Keratinocyte (primary cell): ENCODE results near the gene EVL. TPM values are rescaled to one million over a fixed set of nuclear protein-coding genes. Genes with fewer than 3 reads are reported as not detected.

ENCODE experiments used
- DNase-seq: peaks from one replicate; pipeline ENCODE4 v3.0.0-alpha.2; 2011; ENCODE audit warnings: low read depth, missing footprints, low spot score
- FAIRE-seq: peaks from 2 replicates; lab custom pipeline; 2011; peaks lifted over from hg19 to GRCh38; lab: Jason Lieb, UNC
- H2AFZ ChIP-seq: 2 replicates; pipeline ENCODE4 v1.6.0; 2012; ENCODE audit warnings: low read length, control low read depth, inconsistent platforms; ENCODE audit not compliant: control insufficient read depth
- H3K27ac ChIP-seq: 2 replicates; pipeline ENCODE4 v1.5.1; 2011; ENCODE audit warnings: low read length; ENCODE audit not compliant: control insufficient read depth, insufficient read depth
- H3K27me3 ChIP-seq: 3 replicates; pipeline ENCODE4 v1.6.0; 2011; ENCODE audit warnings: low read length; ENCODE audit not compliant: control insufficient read depth, insufficient read depth; ENCODE audit errors: extremely low read depth
- H3K36me3 ChIP-seq, 2 experiments: 2 replicates in 1 of 2; 3 replicates in 1 of 2; pipeline ENCODE4 v1.5.1; 2011; ENCODE audit warnings: low read length in 2 of 2, mild to moderate bottlenecking in 1 of 2; ENCODE audit not compliant: control insufficient read depth in 2 of 2, insufficient read depth in 2 of 2; ENCODE audit errors: extremely low read depth in 1 of 2
- H3K4me1 ChIP-seq: 3 replicates; pipeline ENCODE4 v1.5.1; 2011; ENCODE audit warnings: low read length; ENCODE audit not compliant: control insufficient read depth, insufficient read depth; ENCODE audit errors: extremely low read depth
- H3K4me2 ChIP-seq: 3 replicates; pipeline ENCODE4 v1.6.0; 2011; ENCODE audit warnings: low read depth, low read length; ENCODE audit not compliant: control insufficient read depth, insufficient read depth; ENCODE audit errors: extremely low read depth
- H3K4me3 ChIP-seq, 3 experiments: fragments of 200-600 bp in 1 of 3; sonication (generic) in 1 of 3; 2 replicates in 2 of 3; 3 replicates in 1 of 3; pipeline ENCODE4 v1.5.1; 2011 to 2016; ENCODE audit warnings: low read length in 3 of 3, mild to moderate bottlenecking in 3 of 3, control low read depth in 2 of 3, inconsistent platforms in 1 of 3, low read depth in 1 of 3, mixed read lengths in 1 of 3, mixed run types in 1 of 3, moderate library complexity in 1 of 3; ENCODE audit not compliant: control insufficient read depth in 2 of 3, insufficient read depth in 2 of 3; ENCODE audit errors: extremely low read depth in 1 of 3
- H3K79me2 ChIP-seq: 2 replicates; pipeline ENCODE4 v1.6.0; 2012; ENCODE audit warnings: low read length; ENCODE audit not compliant: control insufficient read depth, insufficient read depth
- H3K9ac ChIP-seq: 3 replicates; pipeline ENCODE4 v1.6.0; 2011; ENCODE audit warnings: low read length; ENCODE audit not compliant: control insufficient read depth, insufficient read depth; ENCODE audit errors: extremely low read depth
- H3K9me1 ChIP-seq: 3 replicates; pipeline ENCODE4 v1.6.0; 2011; ENCODE audit warnings: low read length; ENCODE audit not compliant: control insufficient read depth, insufficient read depth; ENCODE audit errors: extremely low read depth
- H3K9me3 ChIP-seq: 2 replicates; pipeline ENCODE4 v1.5.1; 2012; ENCODE audit warnings: low read depth, low read length; ENCODE audit not compliant: control insufficient read depth
- H4K20me1 ChIP-seq: 3 replicates; pipeline ENCODE4 v1.6.0; 2011; ENCODE audit warnings: low read length; ENCODE audit not compliant: control insufficient read depth, insufficient read depth; ENCODE audit errors: extremely low read depth
- CTCF ChIP-seq, 3 experiments: IDR thresholded peaks in 1 of 3; conservative IDR thresholded peaks in 1 of 3; optimal IDR thresholded peaks in 1 of 3; 2 replicates in 2 of 3; 3 replicates in 1 of 3; pipeline versions ENCODE3 to v1.5.1; 2011; ENCODE audit warnings: low read length in 3 of 3, mild to moderate bottlenecking in 3 of 3, moderate library complexity in 2 of 3, control low read depth in 1 of 3, inconsistent platforms in 1 of 3; ENCODE audit not compliant: insufficient read depth in 2 of 3; ENCODE audit errors: extremely low read depth in 1 of 3
- EZH2 ChIP-seq: IDR thresholded peaks from one replicate; pipeline ENCODE4 v1.6.1; 2012; ENCODE audit warnings: inconsistent platforms, mild to moderate bottlenecking, low read length, moderate library complexity
- dilution Hi-C: fragments of 300-500 bp; cut with MboI; formaldehyde crosslinking; loops from one replicate; pipeline ENCODE4 v1.7.0; 2020; ENCODE audit warnings: low sequenced_read_pairs; ENCODE audit not compliant: extremely low pct_ligation_motif_present
- polyA plus RNA-seq, 5 experiments: library from polyadenylated mRNA; depleted of rRNA in 3 of 5; stranded (reverse) in 3 of 5; stranded (forward) in 1 of 5; unstranded in 1 of 5; fragments of >200 nt; gene quantifications; 1 replicate in 1 of 5; 2 replicates in 3 of 5; 3 replicates in 1 of 5; pipeline versions ENCODE4 v1.2.1 to v1.2.3, GENCODE V29; 2011 to 2012; ENCODE audit warnings: missing spikeins in 2 of 5, low read depth in 1 of 5, low replicate concordance in 1 of 5

EVL gene
- polyA plus RNA-seq, 1 donor (not counting 4 experiments of a cell fraction or from before 2014, with no cell fraction given), result 12.0 TPM

GRCh38 chr14:100111931-100112704 is 46.9 kb downstream of the EVL start:
- H3K9me3 ChIP-seq, result no peaks in the 10 kb centered on the region
- no peaks in the 10 kb centered on the region for H3K27me3 ChIP-seq
- no peak overlapping the region for H3K4me3 ChIP-seq
- FAIRE-seq (no peak), DNase-seq (no peak)
- TF ChIP-seq EZH2, result no peak
- no peak for TF ChIP-seq CTCF (optimal IDR thresholded peaks at IDR 0.05 in 1 of 3, IDR thresholded peaks at IDR 0.05 in 1 of 3, conservative IDR thresholded peaks at IDR 0.05 in 1 of 3; ENCODE audit: extremely low read depth in 1 of 3, insufficient read depth in 2 of 3, low read length in 3 of 3)
- no peak overlapping the region for H3K27ac ChIP-seq
- dilution Hi-C loops, result no loop called here
- H3K9me1 ChIP-seq, result no peaks in the 10 kb centered on the region
- no peaks in the 10 kb centered on the region for H3K79me2 ChIP-seq
- peaks cover 15% of the 10 kb centered on the region for H3K4me1 ChIP-seq
- H2AFZ ChIP-seq, result no peak overlapping the region
- H3K9ac ChIP-seq, result no peak overlapping the region
- no peaks in the 10 kb centered on the region for H3K36me3 ChIP-seq
- H4K20me1 ChIP-seq, result no peaks in the 10 kb centered on the region
- H3K4me2 ChIP-seq, result no peak overlapping the region

- H3K9ac ChIP-seq, result no peak overlapping the region
- DNase-seq (no peak), FAIRE-seq (no peak)
- H3K27me3 ChIP-seq, result no peaks in the 10 kb centered on the region
- H3K4me3 ChIP-seq, result no peak overlapping the region
- no peak overlapping the region for H3K27ac ChIP-seq
- no peak for TF ChIP-seq EZH2
- H2AFZ ChIP-seq, result no peak overlapping the region
- no peak overlapping the region for H3K4me2 ChIP-seq
- H3K4me1 ChIP-seq, result no peaks in the 10 kb centered on the region
- no peaks in the 10 kb centered on the region for H3K9me3 ChIP-seq
- H3K9me1 ChIP-seq, result no peaks in the 10 kb centered on the region
- no peaks in the 10 kb centered on the region for H3K79me2 ChIP-seq
- H4K20me1 ChIP-seq, result no peaks in the 10 kb centered on the region
- no peaks in the 10 kb centered on the region for H3K36me3 ChIP-seq
- dilution Hi-C loops, result no loop called here
Observed at GRCh38 chr14:100114109-100114765, 49.0 kb downstream of the EVL start.
